NAMALWA (cell line): ENCODE measurements around the gene MED16.
A peak's percentile ranks its signal among the peaks of the same experiment; 100 is the strongest.

Experiments
- DNase-seq: peaks from one replicate; pipeline ENCODE4 v3.0.0-alpha.2; 2015; ENCODE audit warnings: low spot score

Gene MED16

DNA sequence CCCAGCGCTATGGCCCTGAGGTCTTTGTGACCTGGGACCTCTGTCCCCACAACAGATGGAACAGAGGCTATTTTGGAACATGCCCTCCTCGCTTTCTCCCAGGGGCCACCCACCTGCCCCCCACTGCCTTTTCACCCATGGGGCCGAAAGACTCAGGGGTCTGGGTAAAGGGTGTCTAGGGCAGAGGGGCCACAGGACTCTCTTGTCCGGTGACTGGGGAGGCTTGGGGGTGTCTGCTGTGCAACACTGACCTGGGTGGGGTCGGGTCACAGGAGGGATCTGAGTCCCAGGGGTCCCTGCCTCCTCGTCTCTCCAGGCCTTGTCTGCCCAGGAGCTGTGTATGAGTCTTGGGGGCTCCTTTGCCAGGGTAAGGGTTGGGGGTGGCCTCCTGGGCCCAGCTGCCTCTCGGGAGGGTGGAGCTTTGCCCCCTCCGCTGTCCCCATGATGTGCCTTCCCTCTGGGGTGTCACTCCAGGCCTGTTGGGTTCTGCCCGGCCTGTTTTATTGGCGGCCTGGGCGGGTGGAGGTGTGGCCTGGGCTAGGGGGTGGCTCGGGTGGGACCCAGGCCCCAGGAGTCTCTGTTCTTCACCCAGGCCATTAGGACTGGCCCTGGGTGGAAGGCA, 34.9 kb upstream of the MED16 start:
- DNase-seq = no peak

DNA sequence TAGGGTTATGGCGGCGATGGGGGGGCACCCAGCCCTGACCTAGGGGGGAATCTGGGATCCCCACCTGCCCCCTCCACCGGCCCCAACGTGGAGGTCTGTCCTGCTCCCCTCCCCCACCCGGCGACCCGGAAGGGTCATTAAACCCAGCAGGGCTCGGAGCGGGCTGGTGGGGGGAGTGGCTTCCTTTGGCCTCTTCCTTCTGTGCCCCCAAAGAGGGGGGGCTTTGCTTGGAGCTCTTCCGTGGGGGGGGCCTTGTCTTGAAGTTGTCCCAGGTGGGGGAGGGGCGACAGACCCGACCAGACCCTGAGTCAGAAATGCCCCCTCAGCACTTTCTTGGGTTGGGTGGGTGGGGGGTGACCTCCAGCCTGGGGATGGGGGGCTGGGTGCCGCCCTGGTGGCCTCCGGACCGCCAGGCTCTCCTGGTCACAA, 34.4 kb upstream of the MED16 start:
- DNase-seq = no peak

DNA sequence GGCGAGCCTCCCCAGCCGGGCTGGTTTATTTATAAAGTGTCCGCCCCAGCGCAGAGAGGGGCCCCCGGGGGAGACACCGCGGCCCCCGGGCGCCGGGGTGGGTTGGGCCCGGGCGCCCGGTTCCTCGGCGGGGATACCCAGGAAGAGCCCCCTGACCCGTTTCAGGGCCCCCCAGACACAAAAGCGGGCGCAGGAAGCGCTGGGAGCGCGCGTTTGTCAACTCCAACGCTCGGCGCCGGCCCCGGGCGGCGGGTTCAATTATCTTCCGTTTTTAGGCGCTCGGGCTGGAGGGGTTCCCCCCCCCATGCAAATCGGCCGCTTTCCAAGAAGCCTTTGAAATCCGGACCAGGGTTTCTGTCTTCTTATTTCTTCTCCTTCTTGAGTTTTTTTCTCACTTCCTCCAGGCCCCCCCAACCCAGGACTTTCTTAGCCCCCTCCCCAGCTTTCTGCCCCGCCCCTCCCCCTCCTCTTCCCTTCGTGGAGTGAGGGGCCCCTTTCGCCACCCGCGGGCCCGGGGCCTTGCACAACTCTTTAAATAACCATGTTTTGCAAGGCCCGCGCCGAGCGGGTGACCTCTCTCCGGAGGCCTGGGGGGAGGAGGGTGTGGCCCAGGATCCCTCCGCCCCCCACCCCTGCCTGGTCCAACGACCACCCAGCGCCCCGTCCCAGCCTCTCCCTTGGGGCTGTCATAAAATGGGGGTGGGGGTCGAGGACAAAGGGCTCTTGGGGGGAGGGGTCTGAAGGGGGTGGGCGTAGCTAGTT, 33.8 kb upstream of the MED16 start:
- peak; percentile 82 for DNase-seq

DNA sequence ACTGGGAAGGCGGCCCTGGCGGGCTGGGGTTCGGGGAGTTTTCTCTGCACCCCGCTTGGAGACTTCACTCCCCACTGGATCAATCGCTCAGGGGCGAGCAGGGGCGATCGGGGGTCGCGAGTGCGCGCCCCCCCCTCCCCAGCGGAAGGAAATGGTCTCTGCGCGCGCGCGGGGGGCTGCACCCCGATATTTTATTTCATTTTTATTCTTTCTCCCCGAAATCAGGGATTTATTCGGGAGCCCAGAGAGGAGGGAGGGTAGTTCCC, 33.3 kb upstream of the MED16 start:
- DNase-seq = no peak

DNA sequence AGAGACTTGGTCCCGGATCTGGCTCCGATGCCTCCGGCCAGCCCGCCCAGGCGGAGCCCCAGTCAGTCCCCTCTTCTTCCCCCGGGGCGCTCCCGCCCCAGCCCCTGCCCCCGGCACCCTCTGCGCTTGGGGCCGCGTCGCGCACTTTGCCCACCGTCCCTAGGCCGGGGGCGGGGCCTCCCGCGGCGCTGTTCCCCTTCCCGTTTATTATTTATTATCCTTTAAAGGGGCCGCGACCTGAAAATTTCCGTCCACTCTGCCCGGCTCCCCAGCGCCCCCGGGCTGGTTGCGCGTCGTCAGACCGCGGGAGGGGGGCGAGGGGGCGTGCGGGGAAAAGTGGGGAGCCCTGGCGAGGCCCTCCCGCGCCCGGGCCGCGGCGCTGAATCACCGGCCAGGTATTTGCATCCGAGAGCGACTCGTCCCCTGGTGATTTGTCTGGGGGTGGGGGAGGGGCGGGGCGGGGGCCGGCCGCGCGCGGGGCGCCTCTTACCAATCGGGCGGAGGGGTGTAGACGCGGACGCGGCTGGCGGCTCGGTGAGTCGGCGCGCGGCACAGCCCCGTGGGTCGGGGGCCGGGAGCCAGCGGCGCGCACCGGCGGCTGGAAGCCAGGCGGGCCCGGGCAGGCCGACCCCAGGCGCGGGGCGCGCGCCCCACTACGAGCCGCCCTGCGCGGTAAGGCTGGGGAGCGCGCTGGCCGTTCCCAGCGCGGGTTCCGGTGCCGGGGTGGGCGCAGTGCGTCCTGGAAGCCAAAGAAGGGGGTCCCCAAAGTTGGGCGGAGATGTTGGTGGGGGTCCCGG, 32.7 kb upstream of the MED16 start, which contains the start of gene ARID3A:
Gene ARID3A, plus strand, starts transcription at position 510 of the 797 bp plus-strand sequence. CDS start 3,494 bp downstream, outside the sequence.
- DNase-seq = peak; percentile 95

DNA sequence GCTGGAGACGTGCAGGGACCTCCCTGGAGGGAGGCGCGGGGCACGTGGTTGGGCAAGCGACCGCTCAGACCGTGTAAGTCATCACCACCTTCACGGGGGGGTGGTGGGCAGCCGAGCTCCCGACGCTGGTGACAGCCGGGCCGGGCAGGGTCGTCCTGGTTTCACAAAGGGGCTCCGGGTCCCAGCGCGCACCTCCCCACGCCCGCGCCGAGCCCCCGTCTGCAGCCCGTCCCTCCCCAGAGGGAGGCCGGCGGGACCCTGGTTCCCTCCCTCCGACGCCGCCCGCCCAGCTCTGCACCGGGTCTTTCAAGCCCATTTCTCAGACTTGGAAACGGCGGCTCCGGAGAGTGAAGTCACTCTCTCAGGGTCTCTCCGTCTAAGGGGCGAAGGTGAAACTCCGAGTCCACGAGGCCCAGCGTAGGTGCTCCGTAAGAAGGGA, 32.1 kb upstream of the MED16 start:
- DNase-seq = no peak

DNA sequence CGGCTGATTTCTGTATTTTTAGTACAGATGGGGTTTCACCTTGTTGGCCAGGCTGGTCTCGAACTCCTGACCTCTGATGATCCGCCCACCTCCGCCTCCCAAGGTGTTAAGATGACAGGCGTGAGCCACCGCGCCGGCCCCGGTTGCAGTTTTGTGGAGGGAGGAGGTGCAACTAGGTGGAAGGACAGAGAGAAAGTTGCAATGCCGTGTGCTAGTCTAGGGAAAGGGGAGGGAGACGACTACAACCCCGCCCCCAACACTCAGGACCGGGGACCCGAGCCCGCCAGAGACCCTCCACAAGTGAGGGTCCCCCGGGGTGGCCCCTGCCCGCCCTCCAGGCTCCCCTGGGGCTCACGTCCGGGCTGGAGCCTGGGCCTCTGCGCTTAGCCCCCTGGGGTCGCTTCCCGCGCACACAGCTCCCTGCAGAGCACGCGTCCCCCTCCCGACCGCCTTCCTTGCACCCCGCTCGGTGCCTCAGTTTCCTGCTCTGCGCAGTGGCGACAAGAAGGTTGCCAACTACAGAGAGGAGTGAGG, 31.6 kb upstream of the MED16 start:
- peak; percentile 67 for DNase-seq

DNA sequence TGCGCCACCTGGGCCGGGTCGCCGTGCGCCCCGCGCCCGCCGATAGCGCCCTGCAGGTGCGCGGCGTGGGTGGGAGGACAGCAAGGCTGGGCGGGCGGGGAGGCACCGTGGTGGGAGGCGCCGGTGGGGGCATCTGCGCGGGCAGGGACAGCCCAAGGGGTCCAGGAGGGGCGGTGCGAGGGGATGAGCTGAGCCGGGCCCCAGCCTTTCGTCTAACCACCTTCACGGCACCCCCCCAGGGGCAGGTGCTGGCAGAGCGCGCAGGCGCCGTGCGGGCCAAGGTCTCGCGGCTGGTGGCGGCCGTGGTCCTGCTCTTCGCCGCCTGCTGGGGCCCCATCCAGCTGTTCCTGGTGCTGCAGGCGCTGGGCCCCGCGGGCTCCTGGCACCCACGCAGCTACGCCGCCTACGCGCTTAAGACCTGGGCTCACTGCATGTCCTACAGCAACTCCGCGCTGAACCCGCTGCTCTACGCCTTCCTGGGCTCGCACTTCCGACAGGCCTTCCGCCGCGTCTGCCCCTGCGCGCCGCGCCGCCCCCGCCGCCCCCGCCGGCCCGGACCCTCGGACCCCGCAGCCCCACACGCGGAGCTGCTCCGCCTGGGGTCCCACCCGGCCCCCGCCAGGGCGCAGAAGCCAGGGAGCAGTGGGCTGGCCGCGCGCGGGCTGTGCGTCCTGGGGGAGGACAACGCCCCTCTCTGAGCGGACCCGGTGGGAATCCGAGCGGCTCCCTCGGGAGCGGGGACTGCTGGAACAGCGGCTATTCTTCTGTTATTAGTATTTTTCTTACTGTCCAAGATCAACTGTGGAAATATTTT, 27.3 kb upstream of the MED16 start:
- DNase-seq = peak; percentile 49

DNA sequence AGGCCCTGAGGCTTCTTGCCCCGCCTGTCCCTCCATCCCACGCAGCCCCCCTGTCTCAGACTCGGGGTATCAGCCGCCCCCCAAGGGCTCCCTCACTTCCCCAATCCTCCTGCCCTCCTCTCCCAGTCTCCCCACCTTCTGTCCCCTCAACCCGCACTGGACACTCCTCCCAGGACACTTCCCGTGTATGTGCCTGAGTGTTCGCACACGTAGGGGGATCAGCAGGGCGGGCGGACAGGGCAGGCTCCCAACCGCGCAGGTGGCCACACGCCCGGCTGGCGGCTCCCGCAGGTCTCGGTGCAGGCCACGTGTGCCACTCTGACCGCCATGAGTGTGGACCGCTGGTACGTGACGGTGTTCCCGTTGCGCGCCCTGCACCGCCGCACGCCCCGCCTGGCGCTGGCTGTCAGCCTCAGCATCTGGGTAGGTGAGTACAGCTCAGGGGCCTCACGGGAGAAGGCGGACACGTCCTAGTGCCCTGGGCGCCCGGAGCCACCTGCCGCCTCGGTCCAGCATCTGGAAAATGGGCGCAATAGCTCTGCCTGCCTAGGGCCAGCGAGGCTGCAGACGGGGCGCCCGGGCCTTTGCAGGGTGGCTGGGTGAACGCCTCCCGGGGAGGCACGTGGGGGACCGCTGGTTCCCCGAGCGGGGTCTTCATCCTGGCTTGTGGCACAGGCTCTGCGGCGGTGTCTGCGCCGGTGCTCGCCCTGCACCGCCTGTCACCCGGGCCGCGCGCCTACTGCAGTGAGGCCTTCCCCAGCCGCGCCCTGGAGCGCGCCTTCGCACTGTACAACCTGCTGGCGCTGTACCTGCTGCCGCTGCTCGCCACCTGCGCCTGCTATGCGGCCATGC, 26.4 kb upstream of the MED16 start:
- no peak for DNase-seq

DNA sequence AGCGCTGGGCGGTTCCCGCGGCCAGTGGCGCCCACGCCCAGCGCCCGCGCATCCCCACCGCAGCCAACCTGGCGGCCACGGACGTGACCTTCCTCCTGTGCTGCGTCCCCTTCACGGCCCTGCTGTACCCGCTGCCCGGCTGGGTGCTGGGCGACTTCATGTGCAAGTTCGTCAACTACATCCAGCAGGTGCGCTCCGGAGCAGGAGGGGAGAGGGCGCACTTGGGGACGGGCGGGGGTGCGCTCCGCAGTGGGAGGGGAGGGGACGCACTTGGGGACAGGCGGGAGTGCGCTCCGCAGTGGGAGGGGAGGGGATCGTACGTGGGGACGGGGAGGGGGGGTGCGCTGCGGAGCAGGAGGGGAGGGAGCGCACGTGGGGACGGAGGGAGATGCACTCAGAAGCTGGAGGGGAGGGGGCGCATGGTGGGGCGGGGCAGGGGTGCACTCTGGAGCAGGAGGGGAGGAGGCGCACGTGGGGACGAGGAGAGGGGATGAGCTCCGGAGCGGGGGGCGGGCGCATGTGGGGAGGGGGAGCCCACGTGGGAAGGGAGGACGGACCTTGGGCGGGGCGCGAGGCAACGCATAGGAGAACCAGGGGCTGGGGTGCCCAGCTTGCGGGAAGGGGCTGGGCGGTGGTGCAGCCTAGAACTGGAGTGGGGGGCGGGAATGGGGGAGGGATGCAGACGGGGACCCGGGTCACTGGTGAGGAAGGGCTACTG, 25.7 kb upstream of the MED16 start:
- no peak for DNase-seq

DNA sequence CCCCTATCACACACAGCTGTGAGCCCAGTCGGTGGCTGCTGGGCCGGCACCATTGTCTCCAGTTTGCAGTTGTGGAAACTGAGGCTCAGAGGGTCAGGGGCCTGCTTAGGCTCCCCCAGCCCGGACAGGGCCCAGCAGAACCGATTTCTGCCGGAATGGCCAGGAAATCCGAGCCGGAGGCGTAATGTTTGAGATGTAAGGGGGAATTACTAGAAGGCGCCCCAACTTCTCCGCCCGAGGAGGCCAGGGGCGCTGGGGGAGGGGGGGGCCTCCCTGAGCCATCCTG, 25.1 kb upstream of the MED16 start:
- DNase-seq = no peak

DNA sequence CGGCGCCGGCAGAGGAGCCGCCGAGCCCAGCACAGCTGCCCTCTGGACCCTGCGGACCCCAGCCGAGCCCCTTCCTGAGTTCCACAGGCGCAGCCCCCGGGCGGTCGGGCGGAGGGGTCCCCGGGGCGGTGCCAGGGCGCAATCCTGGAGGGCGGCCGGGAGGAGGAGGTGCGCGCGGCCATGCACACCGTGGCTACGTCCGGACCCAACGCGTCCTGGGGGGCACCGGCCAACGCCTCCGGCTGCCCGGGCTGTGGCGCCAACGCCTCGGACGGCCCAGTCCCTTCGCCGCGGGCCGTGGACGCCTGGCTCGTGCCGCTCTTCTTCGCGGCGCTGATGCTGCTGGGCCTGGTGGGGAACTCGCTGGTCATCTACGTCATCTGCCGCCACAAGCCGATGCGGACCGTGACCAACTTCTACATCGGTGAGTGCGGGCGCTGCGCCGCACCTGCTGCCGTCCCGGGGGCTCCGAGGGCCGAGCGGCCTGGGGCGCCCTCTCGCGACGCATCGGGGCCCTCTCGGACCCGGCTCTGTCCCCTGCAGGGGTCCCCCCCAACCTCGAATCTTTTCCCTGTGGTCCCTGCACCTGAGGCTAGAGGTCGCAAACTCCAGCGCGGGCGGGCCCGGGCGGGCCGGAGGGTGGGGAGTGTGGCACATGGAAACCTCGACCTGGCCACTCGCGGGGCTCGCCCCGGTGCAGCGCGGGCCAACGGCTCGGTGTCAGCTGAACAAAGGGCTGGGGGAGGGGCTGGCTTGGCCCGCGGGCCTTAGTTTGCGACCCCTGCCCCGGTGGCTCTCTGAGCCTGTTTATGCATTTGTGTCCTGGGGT, 24.6 kb upstream of the MED16 start, which contains the start of gene KISS1R:
Gene KISS1R, plus strand, starts transcription at position 11 of the 829 bp plus-strand sequence. Its CDS starts 170 bp downstream, at position 181.
- DNase-seq = peak; percentile 62

DNA sequence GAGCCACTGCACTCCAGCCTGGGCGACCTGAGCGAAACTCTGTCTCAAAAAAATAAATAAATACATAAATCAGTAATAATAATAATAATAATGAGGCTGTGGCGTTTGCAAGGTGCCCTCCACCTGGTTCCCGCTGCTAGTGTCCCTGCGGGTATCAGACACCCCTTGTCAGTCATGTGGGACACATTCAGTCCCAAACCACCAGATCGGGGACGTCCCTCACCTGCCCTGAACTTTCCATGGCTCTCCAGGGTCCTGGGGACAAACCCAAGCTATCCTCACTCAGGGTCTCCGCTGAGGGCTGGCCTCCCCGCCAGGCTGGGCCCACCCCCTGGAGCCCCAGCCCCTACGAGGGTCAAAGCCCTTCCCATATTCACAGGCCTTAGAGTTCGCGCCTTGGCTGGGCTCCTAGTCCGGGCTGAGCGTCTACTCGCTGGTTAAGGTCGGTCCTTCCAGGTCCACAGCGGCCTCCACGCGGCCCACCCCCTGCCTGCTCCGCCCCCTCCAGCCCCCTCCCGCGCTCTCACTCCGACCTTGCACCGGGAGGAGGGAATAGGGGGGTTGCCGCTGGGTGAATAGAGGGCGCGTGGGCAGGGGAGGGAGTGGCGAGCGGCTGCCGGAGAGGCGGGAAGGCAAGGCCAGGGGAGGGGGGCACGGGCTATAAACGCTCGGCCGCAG, 23.8 kb upstream of the MED16 start:
- DNase-seq = no peak

DNA sequence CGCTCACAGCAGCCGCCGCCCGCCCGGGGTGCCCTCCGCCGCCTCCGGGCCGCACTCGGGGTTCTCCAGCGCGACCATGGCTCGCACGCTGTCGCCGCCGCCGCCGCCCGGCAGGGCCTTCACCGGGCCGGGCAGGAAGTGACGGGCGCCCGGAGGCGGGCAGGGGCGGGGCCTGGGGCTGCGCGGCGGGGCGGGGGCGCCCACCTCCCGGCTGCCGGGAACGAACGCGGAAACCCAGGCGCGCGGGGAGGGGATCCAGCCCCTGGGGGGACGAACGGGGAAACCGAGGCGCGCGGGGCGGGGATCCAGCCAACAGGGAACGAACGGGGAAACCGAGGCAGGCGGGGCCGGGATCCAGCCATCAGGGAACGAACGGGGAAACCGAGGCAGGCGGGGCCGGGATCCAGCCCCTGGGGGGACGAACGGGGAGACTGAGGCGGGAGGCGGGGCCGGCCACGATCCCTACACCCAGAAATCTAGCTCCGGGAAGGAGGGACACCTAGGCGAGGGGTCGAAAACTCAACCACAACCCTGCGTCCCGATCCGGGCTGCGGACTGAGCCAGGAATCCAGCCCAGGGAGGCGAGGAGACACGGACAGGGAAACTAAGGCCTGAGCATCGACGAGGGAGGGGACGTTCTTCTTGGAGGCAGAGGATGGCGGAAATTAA, 20.2 kb upstream of the MED16 start, which contains the start of gene R3HDM4:
Gene R3HDM4, minus strand, starts transcription at position 140 of the 669 bp plus-strand sequence. Its CDS starts 62 bp downstream, at position 78.
- DNase-seq = peak; percentile 71

DNA sequence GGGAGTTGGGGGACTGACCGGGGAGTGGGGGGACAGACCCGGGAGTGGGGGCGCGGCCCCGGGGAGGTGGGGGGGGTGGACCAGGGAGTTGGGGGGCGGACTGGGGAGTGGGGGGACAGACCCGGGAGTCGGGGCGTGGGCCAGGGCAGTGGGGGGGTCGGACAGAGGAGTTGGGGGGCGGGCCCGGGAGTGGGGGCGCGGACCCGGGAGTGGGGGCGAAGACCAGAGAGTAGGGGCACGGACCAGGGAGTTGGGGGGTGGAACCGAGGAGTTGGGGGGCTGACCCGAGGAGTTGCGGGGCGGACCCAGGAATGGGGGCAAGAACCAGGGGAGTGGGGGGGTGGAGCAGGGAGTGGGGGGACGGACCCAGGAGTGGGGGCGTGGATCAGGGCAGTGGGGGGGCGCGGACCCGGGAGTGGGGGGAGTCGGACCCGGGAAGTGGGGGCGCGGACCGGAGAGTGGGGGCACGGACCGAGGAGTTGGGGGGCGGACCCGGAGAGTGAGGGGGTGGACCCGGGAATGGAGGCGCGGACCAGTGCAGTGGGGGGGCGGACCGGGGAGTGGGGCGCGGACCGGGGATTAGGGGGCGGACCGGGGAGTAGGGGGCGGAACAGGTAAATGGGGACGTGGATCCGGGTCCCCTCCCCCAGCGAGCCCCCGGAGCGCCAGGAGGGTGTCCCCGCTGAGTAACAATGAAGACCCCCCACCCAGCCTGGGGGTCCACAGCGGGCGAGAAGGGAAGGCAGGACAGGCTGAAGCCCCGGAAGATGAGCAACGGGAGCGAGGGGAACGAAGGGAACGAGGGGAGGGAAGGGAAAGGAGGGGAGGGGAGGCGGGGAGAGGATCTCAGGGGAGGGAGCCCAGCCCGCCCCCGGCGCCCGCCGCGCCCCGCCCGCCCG, 19.4 kb upstream of the MED16 start:
- no peak for DNase-seq

DNA sequence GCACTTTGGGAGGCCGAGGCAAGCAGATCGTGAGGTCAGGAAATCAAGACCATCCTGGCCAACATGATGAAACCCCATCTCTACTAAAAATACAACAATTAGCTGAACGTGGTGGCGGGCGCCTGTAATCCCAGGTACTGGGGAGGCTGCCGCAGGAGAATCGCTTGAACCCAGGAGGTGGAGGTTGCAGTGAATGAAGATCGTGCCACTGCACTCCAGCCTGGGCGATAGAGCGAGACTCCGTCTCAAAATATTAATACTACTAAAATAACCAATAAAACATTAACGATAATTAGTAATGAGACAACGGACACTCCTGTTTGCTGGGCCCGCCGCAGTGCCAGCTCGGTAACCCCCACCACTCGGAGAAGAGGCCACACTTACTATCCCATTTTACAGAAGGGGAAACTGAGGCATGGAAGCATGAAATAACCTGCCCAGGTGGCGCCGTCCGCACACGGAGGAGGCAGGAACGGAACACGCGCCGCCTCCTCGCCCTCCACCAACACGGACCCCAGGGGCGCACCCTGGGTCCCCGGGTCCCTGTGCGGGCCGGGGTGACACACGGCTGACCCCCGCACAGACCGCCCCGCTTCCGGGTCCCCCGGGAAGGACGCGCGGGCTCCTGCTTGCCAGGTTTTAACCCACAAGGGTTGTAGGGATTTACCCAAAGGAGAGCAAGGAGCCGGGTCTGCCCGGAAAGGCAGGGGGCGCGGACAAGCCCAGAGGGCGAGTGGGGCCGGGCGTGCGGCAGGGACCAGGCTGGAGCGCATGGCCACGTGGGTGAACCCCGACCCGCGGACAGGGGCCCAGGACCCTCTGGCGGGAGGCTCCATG, 18.4 kb upstream of the MED16 start:
- no peak for DNase-seq
